ENCODE measurements around the gene TNP2. TPM values are rescaled to one million over a fixed set of nuclear protein-coding genes. Genes with fewer than 3 reads are reported as not detected.
A peak's percentile ranks its signal among the peaks of the same experiment; 100 is the strongest.
"Not testable (repeated sequence)": the region's sequence is repeated elsewhere in the genome, so short reads cannot be mapped to it uniquely, and the experiment has no call there.

The TNP2 gene
- total RNA-seq, 6 donors from 2014 or later = not detected

DNA sequence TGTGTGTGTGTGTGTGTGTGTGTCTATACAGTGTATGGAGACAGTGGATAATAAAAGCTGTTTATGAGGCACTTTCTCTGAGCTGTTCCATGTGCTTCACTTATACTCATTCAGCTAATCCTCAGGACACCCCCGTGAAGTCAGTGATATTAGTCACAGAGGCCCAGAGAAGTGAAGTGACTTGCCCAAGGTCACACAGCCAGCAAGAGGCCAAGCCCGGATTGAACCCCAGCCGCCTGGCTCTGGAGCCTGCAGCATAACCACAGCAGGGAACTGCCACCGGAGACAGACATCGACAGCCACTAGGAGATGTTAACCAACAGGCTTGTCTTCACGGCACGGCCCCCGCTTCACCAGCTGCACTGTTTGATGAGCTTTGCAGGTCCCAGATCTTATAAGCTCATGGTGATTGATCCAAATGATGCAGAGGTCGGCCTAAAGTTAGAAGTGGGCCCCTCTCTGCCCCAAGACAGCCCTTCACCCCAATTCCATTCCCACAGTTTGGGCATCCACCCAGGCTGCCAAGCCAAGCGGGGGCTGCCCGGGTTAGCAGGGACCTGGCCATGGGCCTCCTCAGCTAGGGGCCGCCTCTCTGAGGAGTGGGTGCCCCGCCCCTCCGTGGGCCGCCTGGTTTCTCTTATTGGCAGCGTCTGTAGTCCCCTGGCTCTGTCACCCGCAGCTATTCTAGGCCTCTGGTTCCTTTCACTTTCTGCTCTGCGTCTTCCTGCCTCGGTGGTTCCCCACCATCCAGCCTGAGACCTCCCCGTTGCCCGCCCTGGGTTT, 44.0 kb downstream of the TNP2 start:
- TF ChIP-seq POLR2A (IDR thresholded peaks at IDR 0.05) (peak in 1 of 4 donors; percentile 48), EP300 (IDR thresholded peaks at IDR 0.05) (no peak), POLR2AphosphoS5 (IDR thresholded peaks at IDR 0.05) (peak in 1 of 2 donors; percentile 6)
- TF ChIP-seq, protein P1, sequence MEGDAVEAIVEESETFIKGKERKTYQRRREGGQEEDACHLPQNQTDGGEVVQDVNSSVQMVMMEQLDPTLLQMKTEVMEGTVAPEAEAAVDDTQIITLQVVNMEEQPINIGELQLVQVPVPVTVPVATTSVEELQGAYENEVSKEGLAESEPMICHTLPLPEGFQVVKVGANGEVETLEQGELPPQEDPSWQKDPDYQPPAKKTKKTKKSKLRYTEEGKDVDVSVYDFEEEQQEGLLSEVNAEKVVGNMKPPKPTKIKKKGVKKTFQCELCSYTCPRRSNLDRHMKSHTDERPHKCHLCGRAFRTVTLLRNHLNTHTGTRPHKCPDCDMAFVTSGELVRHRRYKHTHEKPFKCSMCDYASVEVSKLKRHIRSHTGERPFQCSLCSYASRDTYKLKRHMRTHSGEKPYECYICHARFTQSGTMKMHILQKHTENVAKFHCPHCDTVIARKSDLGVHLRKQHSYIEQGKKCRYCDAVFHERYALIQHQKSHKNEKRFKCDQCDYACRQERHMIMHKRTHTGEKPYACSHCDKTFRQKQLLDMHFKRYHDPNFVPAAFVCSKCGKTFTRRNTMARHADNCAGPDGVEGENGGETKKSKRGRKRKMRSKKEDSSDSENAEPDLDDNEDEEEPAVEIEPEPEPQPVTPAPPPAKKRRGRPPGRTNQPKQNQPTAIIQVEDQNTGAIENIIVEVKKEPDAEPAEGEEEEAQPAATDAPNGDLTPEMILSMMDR (IDR thresholded peaks at IDR 0.05) = no peak
- no peaks in the 10 kb centered on the region for H3K27me3 ChIP-seq
- H3K9me3 ChIP-seq = no peaks in the 10 kb centered on the region
- peak overlapping the region in 1 of 4 donors; percentile 33 for H3K4me3 ChIP-seq
- H3K27ac ChIP-seq = peak overlapping the region; percentile 77 to 90 (median 83)
- ATAC-seq (ENCODE audit: low FRiP score in 2 of 2) = peak; percentile 19 to 48
- 63 to 82% methylated on average over 8 to 20 of the region's 21 CpGs for WGBS, 2 donors
- H3K36me3 ChIP-seq = no peaks in the 10 kb centered on the region
- H3K4me1 ChIP-seq = peaks cover 23 to 30% (median 28%) of the 10 kb centered on the region in 4 donors
- DNase-seq = peak in 1 of 2 donors; percentile 86

DNA sequence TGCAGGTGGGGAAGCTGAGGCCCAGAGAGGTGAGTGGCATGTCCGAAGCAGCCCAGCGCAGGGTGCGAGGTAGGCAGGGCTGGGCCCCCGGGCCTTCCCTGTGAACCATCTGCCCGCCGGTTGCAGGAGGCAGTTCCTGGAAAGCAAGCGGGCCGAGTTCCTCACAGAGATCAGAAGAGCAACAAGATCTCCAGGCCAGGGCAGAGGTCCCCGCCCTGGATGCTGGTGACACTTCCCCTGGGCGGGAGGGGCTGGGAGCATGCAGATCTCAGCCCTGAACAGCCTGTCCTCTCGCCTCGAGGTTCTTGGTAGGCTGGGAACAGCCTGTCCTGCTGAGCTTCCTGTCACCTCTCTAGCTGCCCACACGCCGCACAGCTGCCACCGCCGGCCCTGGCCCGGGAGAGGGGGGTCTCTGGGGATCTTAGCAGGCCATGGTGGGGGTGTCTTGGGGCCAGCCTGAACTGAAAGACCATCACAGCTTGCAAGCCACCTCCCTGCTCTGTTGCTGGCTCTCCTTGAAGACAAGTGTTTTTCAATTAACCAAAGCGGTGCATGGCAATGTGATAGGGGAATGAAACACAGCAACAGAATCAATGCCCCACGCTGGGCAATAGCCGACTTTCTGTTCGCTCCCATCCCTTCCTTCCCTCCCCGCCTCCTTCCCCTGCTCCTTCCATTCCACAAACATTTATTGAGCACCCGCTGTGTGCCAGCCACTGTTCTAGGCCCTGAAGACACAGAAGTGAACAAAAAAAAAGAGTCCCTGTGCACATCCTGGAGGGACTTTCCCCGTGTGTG, 44.8 kb downstream of the TNP2 start:
- Histone ChIP-seq H3K27ac (peak overlapping the region; percentile 77 to 90 (median 83)), H3K27me3 (no peaks in the 10 kb centered on the region), H3K4me3 (no peak overlapping the region), H3K36me3 (no peaks in the 10 kb centered on the region), H3K4me1 (peaks cover 23 to 30% (median 28%) of the 10 kb centered on the region in 4 donors), H3K9me3 (no peaks in the 10 kb centered on the region)
- ATAC-seq (ENCODE audit: low FRiP score in 2 of 2) = peak; percentile 89 to 91
- TF ChIP-seq POLR2A (IDR thresholded peaks at IDR 0.05) = peak in 1 of 4 donors; percentile 62
- TF ChIP-seq EP300 (IDR thresholded peaks at IDR 0.05) = peak; percentile 95 to 100 (median 100)
- TF ChIP-seq, protein P1 (IDR thresholded peaks at IDR 0.05) = peak in 1 of 6 experiments; percentile 11
- TF ChIP-seq POLR2AphosphoS5 (IDR thresholded peaks at IDR 0.05) = peak; percentile 96 to 98
- DNase-seq = peak; percentile 90 to 94
- WGBS, 2 donors = 41 to 45% methylated on average over 15 to 24 of the region's 24 CpGs

DNA sequence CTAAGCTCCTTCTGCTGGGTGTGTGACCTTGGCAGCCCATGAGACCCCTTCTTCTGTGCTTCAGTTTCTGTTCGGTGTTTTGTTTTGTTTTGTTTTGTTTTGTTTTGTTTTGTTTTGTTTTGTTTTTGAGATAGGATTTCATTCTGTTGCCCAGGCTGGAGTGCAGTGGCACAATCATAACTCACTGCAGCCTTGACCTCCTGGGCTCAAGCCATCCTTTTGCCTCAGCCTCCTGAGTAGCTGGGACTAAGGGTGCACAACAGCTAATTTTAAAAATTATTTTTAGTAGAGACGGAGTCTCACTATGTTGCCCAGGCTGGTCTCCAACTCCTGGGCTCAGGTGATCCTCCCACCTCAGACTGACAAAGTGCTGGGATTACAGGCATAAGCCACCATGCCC, 48.6 kb downstream of the TNP2 start:
- 70 to 71% methylated on average over 2 of the region's 2 CpGs for WGBS, 2 donors
- ATAC-seq (ENCODE audit: low FRiP score in 2 of 2); H3K27me3 ChIP-seq; H3K4me3 ChIP-seq; H3K36me3 ChIP-seq; DNase-seq; H3K27ac ChIP-seq: not testable (repeated sequence)
- Histone ChIP-seq H3K4me1 (peaks cover 17 to 30% (median 26%) of the 10 kb centered on the region in 4 donors), H3K9me3 (peaks cover 4 to 20% (median 12%) of the 10 kb centered on the region in 4 donors)

DNA sequence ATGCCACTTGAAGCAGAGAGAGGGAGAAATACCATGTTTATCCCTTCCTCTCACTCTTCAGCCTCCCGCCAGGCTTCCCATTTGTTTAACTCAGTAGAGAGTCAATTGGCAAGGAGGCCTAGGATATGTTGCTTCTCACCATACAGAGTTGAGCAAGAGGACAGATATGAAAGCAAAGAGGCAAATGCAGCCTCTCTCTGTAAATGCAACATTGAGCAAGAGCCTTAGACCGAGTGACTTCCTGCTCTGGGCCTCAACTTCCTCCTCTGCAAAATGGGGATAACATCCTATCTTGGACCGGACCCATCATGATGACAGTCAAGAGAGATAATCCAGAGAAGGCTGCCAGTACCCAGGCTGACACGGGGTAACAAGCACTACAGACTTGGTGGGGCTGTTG, 49.9 kb downstream of the TNP2 start:
- peaks cover 4 to 20% (median 12%) of the 10 kb centered on the region in 4 donors for H3K9me3 ChIP-seq
- ATAC-seq (ENCODE audit: low FRiP score in 2 of 2) (peak in 1 of 2 donors; percentile 59), DNase-seq (no peak)
- H3K4me3 ChIP-seq = no peak overlapping the region
- peaks cover 6 to 16% (median 12%) of the 10 kb centered on the region in 4 donors for H3K4me1 ChIP-seq
- WGBS, 2 donors = 77 to 78% methylated on average over 4 of the region's 4 CpGs
- H3K27me3 ChIP-seq = no peaks in the 10 kb centered on the region
- peak overlapping the region in 1 of 4 donors; percentile 21 for H3K27ac ChIP-seq
- no peaks in the 10 kb centered on the region for H3K36me3 ChIP-seq
- no peak for TF ChIP-seq POLR2A (IDR thresholded peaks at IDR 0.05)
- TF ChIP-seq, protein P1 (IDR thresholded peaks at IDR 0.05) = no peak
- TF ChIP-seq POLR2AphosphoS5 (IDR thresholded peaks at IDR 0.05) = no peak
- no peak for TF ChIP-seq EP300 (IDR thresholded peaks at IDR 0.05)

DNA sequence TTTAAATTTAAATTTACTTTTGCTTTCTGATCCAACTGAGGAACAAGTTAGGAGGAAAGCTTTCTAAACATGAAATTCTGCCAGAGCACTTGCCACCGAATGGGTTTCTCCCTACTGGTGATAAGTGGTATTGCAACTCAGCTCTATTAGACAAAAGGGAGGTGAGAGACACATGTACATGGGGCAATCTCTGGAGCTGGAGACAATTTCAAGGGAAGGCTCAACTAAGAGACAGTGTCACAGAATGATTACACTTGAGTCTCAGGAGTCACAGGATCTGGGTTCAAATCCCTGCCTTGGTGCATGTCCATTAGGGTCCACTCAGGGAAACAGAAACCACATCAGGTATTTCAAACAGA, 50.5 kb downstream of the TNP2 start:
- peaks cover 4 to 20% (median 12%) of the 10 kb centered on the region in 4 donors for H3K9me3 ChIP-seq
- 83 to 93% methylated on average over 1 of the region's 1 CpG for WGBS, 2 donors
- peak overlapping the region in 1 of 4 donors; percentile 21 for H3K27ac ChIP-seq
- ATAC-seq (ENCODE audit: low FRiP score in 2 of 2) (no peak), DNase-seq (no peak)
- TF ChIP-seq, protein P1 (IDR thresholded peaks at IDR 0.05) = peak in 4 of 6 experiments; percentile 12 to 55 (median 44)
- TF ChIP-seq POLR2A (IDR thresholded peaks at IDR 0.05) = no peak
- peaks cover under 1 to 10% (median 7%) of the 10 kb centered on the region in 4 donors for H3K4me1 ChIP-seq
- H3K36me3 ChIP-seq = no peaks in the 10 kb centered on the region
- H3K4me3 ChIP-seq = no peak overlapping the region
- no peaks in the 10 kb centered on the region for H3K27me3 ChIP-seq

All from upper lobe of left lung (tissue), 6 donors.